Activated CD8-positive, alpha-beta memory T cell treated with anti-CD3 and anti-CD28 coated beads for 24 hours (primary cell): ENCODE data around the gene DTX3.
A peak's percentile ranks its signal among the peaks of the same experiment; 100 is the strongest.
"Not testable (repeated sequence)": the region's sequence is repeated elsewhere in the genome, so short reads cannot be mapped to it uniquely, and the experiment has no call there.

Experiments
- DNase-seq: peaks from one replicate; pipeline ENCODE4 v3.0.0-alpha.2; 2020

Gene DTX3

GRCh38 chr12:57607958-57608663 is 3.5 kb downstream of the DTX3 start:
- DNase-seq = no peak

GRCh38 chr12:57609101-57609780 is 4.6 kb downstream of the DTX3 start:
- DNase-seq = no peak

GRCh38 chr12:57609781-57610553 is 5.3 kb downstream of the DTX3 start:
- no peak for DNase-seq

DNA sequence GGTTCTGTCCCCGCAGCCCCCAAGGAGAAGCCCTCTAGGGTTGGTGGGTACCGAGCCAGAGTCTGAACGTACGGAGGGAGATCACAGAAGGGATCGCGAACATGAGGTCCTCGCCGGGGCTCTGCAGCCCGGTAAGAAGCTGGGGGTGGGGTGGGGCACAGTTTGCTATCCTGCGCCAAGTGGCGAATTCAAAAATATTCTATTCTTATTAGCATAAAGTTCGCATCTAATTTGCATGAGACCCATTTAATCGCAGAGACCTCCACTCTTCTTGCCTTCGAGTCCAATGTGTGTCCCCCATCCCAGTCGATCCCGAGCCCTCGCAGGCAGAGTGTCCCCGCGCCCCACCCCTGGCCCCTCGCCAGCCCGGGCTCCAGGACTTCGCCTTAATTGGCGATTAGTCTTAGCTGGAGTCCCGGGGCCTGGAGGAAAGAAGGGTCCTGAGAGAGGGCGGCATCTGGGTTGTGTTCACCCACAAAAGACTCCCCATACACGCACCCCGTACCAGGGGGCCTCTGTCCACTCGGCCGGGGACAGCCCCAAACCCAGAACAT is 6.0 kb downstream of the DTX3 start:
- DNase-seq = no peak

- DNase-seq = peak; percentile 81
Observed at GRCh38 chr12:57611108-57611826, 6.6 kb downstream of the DTX3 start, which contains the start of gene ARHGEF25. Gene ARHGEF25, plus strand, starts transcription at chr12:57611435. Its CDS starts 460 bp downstream, at chr12:57611895.

DNA sequence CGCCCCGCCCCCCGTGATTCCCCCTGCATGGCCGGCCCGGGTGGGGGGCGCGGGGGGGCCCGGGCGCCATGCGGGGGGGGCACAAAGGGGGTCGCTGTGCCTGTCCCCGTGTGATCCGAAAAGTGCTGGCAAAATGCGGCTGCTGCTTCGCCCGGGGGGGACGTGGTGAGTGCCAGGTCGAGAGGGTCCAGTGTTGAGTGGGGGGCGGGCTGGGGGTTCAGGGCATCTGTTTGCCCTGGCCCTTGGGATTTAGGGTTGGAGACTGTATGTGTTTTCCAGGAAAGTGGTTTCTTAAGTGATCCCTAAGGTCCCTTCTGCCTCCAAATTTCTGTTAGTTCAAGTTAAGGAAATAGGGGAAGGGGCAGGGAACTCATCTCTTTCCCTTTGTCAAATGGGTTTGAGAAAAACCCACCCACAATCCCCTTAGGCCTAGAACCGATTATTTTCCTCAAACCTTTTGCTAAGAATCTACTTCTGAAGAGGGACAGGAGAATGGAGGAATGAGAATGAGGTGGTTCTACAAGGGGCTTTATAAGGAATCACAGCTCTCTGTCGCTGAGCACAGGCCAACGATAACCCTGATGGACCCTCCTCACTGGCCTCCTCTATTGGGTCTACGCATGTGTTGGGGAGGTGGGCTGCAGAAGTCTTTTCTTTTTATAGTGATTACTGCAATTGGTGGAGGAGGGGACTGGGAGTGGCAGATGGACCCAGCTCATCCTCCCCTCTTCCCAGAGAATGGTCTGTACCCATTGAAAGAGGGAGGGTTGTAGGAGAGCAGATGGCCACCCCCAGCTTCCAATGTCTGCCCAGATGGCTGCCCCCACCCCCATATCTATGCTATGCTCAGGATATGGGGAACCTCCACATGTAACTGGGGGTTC is 7.4 kb downstream of the DTX3 start:
- no peak for DNase-seq

GRCh38 chr12:57612711-57613426 is 8.2 kb downstream of the DTX3 start:
- DNase-seq = peak; percentile 50

DNA sequence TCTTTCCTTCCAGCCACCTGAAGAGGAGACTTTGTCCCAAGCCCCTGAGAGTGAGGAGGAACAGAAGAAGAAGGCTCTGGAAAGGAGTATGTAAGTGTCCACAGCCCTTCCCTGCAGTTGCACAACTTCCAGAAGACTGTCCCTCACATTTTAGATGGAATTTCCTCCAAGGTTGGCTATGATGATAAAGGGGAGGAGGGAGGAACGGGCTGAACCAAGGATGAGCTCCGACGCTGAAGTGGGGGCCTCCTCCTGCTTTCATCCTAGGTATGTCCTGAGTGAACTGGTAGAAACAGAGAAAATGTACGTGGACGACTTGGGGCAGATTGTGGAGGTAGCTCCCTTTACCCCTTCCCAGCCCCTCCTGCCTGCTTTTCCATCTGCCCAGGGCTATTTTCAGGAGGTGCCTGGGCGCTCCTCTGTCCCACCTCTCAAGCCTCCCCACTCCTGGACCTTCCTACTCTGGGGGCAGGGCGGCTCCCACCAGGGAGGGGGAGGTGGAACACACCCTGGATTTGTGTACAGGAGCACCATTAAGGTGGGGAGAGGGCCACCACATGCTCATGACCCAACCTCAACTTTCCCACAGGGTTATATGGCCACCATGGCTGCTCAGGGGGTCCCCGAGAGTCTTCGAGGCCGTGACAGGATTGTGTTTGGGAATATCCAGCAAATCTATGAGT is 8.9 kb downstream of the DTX3 start:
- no peak for DNase-seq

DNA sequence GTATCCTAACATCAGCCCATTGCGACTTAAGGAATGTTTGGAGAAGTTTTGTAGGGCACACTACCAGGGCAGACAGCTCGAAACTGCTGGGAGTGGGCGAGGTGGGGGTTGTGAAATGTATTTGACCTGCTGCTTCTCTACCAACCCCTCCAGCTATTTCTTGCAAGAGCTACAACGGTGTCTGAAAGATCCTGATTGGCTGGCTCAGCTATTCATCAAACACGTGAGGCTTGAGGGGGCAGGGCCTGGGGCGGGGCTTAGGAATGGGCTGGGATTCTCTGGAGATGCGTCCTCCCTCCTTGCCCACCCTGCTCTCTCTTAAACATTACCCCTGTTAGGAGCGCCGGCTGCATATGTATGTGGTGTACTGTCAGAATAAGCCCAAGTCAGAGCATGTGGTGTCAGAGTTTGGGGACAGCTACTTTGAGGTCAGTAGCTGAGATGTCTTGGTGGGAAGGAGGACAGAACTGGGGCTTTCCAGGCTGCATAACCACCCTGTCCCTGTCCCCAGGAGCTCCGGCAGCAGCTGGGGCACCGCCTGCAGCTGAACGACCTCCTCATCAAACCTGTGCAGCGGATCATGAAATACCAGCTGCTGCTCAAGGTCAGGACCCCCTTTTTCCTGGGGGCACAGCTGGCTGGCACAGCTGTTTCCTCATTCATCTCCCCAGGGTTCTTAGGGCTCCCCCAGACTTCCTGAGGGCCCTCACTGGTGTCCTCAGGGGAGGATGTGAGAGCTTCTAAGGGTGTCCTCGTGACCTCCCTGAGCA is 9.7 kb downstream of the DTX3 start:
- no peak for DNase-seq

- no peak for DNase-seq
Observed at GRCh38 chr12:57614948-57615500, 10.4 kb downstream of the DTX3 start.

DNA sequence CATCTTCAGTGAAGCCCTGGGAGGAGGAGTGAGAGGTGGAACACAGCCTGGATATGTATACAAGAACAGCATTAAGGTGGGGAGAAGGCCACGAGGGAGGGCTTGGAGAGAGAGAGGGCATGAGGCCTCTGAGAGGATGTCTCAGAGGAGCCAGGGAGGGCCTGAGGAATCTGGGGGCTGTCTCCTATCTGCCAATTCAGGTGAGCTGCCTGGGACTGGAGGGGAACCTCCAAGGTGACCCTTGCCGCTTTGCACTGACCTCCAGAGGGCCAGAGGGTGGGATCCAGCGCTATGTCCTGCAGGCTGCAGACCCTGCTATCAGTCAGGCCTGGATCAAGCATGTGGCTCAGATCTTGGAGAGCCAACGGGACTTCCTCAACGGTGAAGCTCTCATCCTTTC is 11.0 kb downstream of the DTX3 start:
- no peak for DNase-seq

GRCh38 chr12:57616383-57617101 is 11.9 kb downstream of the DTX3 start:
- no peak for DNase-seq

GRCh38 chr12:57617942-57618341 is 13.3 kb downstream of the DTX3 start:
- DNase-seq = no peak

GRCh38 chr12:57618431-57618830 is 13.8 kb downstream of the DTX3 start:
- DNase-seq = not testable (repeated sequence)

GRCh38 chr12:57618966-57619433 is 14.4 kb downstream of the DTX3 start:
- DNase-seq = no peak

DNA sequence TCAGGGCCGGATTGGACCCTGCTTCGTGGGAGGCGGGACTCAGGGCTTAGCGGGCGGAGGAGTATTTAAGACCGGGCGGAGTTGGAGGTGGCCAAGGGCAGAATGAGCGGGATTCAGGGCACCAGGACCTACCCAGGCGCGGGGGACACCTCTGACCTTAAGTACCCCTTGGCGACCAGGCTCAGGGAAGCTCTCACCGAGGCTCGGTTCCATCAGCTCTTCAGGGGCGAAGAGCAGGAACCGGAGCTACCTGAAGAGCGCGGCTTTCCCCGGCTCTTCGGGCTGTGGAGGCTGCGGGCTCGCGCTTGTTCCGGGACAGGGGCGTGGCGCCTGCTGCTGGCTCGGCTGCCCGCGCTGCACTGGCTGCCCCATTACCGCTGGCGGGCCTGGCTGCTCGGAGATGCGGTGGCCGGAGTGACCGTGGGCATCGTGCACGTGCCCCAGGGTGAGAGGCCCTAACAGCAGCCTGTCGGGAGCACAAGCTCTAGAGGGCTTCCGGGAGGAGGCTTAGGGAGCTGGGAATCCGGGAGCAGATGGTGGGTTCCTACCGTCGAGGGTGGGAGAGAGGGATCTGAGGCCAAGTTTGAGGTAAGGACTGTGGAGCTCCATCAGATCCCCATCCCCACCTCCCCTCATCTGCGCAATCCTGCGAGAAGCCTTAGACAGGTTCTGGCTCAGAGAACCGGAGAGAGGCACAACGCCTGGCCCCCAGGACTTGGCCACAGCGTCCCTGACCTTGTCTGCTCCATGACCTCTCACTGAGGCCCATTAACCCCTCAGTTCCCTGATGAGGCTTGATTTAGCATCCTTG is 15.0 kb downstream of the DTX3 start:
- no peak for DNase-seq

- no peak for DNase-seq
Observed at GRCh38 chr12:57620245-57620935, 15.8 kb downstream of the DTX3 start.
